GM20000 (cell line): ENCODE results near the gene PHF21A.

ENCODE experiments used
- DNase-seq: peaks from one replicate; pipeline ENCODE4 v3.0.0; 2012; ENCODE audit warnings: low spot score
- TF ChIP-seq, protein P1 (sequence below): IDR thresholded peaks from 2 replicates; pipeline ENCODE4 v1.5.1; 2012; ENCODE audit warnings: mild to moderate bottlenecking, control low read depth; ENCODE audit errors: extremely low read depth, missing control alignments

Gene PHF21A

DNA sequence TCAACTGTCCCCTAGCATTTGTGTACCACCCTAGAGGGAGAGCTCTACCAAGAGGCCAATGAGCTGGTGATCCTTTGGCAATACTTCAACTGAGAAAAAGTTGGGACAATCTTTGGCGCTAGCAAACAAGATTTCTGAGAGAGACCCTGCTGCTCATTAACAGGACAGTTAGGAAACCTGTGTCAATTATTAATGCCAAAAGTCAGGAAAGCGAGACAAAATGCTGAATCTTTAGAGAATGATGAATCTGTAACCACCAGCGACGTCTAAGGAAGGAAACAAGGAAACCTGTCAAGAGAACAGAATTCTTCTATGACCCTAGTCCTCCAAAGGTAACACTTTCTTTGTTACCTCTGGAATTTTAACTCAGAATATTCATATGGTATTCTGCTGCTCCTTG, 178.9 kb downstream of the PHF21A start:
- no peak for DNase-seq
- TF ChIP-seq, protein P1, sequence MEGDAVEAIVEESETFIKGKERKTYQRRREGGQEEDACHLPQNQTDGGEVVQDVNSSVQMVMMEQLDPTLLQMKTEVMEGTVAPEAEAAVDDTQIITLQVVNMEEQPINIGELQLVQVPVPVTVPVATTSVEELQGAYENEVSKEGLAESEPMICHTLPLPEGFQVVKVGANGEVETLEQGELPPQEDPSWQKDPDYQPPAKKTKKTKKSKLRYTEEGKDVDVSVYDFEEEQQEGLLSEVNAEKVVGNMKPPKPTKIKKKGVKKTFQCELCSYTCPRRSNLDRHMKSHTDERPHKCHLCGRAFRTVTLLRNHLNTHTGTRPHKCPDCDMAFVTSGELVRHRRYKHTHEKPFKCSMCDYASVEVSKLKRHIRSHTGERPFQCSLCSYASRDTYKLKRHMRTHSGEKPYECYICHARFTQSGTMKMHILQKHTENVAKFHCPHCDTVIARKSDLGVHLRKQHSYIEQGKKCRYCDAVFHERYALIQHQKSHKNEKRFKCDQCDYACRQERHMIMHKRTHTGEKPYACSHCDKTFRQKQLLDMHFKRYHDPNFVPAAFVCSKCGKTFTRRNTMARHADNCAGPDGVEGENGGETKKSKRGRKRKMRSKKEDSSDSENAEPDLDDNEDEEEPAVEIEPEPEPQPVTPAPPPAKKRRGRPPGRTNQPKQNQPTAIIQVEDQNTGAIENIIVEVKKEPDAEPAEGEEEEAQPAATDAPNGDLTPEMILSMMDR: no peak

DNA sequence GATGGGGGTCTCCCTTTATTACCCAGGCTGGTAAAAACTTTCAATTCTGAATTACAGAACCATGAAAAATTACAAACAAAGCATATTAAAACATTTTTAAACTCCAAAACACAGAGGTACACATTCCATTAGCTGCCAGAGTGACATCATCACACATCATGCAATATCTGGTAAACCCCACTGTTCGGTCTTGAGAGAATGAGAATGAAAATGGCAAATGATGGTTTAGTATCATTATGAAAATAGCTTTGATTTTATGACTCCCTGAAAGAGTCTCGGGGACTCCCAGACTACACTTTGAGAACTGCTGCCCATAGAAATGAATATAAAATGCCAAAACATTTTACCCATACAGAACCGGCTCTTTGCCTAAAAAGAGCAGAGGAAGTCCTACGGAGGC, 180.0 kb downstream of the PHF21A start:
- no peak for DNase-seq
- TF ChIP-seq, protein P1: no peak

DNA sequence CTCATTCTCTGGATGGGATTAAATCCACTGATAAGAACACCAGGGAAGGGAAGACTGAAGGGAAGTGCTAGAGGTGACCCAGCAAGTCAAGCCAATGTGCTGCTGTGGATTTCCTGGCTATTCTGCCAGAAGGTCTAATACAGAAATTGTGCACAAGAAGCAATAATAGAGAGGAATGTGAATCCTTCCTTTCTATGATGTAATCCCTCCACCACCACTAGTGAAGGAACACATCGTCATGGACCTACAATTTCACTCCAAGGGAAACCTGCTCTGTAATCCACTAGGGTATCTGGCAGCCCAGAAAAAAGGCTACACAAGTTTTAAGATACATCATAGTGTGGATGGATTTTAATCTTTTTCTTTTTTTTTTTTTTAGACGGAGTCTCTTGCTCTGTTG, 181.4 kb downstream of the PHF21A start:
- TF ChIP-seq, protein P1: no peak
- no peak for DNase-seq

DNA sequence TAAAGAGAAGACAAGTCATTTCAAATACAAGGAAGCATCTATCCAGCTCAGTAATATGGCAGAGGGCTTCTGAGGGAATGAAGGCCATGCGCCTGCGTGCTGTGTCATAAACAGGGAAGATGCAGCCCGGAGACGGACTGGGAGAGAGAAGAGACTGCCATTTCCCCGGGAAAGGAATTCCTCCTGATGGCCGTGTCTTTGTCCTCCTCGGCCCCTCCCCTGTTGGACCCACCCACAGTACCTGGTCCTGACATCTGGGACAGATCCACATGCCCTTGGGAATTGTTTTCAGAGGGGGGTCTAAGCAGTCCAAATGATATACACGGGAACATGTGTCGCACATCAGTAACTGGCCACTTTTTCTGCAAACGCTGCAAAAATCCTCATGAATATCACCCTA, 183.3 kb downstream of the PHF21A start:
- DNase-seq: no peak
- TF ChIP-seq, protein P1: no peak

DNA sequence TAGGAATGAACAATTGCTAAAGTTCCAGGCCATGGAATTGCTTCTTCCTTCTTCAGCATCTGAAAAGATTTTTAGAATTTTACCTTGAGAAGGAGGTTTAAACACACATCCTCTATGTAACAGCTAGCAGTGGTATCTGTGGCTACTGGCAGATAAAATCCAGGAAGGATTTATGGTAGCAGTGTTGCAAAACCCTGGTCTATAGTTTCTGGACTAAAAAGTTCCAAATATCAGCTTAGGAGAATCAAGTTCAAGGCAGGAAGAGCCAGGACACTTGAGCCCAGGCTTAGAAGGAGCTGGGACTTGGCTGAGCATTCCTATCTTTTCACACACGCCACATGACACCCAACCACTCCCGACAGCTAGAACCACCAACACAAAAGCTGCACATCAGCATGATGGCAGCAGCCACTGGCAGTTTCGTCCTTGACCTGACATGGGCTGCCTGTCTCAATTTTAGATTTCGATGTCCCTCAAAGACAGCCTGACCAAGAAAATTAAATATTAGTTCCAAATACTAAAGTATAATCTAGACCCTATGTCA, 184.7 kb downstream of the PHF21A start:
- DNase-seq: no peak
- TF ChIP-seq, protein P1: no peak

DNA sequence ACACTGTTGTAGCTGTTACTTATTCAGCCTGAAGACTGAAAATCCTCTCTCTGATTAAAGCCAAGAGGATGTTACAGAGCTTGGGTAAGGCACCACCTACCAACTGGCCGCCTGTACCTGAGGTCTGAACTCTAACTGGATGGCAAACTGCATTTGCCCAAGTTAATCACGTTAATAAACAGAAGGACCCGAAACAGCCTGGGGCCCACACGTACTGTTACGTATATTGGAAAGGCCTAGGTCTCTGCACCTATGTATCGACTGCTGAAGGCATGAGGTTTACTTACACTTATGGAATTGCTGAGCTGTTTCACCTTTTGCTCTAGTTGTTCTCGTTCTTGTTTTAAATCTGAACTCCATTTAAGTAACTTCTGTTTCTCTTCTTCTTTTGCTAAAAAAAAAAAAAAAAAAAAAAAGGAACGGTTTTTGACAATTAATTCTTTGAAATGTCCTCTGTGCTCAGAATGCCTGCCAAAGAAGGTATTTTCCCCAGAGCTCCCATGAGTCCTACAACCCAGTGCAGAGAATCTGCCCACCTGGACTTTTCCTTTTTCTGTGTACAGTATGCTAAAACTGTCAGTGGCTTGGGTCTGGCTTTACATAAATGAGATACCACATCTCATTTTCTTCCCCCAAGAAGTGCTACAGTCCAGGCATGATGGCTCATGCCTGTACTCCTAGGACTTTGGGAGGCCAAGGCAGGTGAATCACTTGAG, 185.7 kb downstream of the PHF21A start:
- TF ChIP-seq, protein P1: no peak
- DNase-seq: no peak

DNA sequence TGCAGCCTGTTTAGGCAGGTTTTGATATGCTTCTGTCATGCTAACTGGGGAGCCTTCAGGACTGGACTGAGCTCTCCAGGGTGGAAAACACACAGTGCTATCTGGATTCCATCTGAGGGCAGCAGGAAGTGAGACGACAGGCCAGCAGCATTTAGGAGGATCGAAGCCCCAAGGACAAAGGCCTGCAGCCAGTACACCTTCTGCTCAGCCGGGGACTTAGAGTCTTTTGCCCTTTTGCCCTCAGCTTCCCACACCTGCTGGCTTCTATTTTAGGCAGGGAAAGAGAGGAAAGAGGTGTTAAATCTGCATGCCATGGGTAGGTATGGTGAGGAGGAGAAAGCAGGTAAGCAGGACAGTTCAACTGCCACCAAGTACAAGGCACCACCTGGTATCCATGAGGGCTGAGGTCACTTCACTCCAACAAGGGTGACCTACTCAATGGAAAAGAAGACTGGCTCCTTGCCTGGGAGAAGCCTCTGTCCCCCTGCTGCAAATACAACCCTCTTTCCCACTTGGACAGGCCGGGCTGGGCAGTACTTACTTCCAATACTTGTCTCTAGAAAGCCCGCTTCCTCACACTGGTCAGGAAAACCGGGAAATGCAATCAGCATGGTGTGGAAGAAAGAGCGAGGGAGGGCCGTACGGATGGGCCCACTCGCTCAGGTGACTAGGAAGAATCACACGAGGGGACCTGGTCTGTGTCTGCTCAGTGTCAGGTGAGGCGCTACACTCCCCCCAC, 186.5 kb downstream of the PHF21A start:
- DNase-seq: no peak
- TF ChIP-seq, protein P1: no peak
